GM19438 (cell line): Measurements from ENCODE around the gene RNASE1.

Source experiments
- ATAC-seq: cut with Tn5 transposase; IDR thresholded peaks from one replicate; pipeline ENCODE4 v1.9.1; 2021; ENCODE audit warnings: low read depth; ENCODE audit not compliant: unreplicated experiment

Gene RNASE1

GRCh38 chr14:20809917-20810316, 7.3 kb upstream of the RNASE1 start:
- ATAC-seq = no peak

- no peak for ATAC-seq
Observed at GRCh38 chr14:20808162-20808483, 5.5 kb upstream of the RNASE1 start.

- no peak for ATAC-seq
Observed at GRCh38 chr14:20807304-20808161, 4.9 kb upstream of the RNASE1 start.

- ATAC-seq = no peak
Observed at GRCh38 chr14:20805485-20805884, 2.8 kb upstream of the RNASE1 start.

GRCh38 chr14:20803223-20803622, 579 bp upstream of the RNASE1 start:
- ATAC-seq = no peak

GRCh38 chr14:20801726-20802125, 918 bp downstream of the RNASE1 start:
- no peak for ATAC-seq

- ATAC-seq = no peak
Observed at GRCh38 chr14:20799892-20800544, 2.6 kb downstream of the RNASE1 start.

- ATAC-seq = no peak
Observed at GRCh38 chr14:20799456-20799891, 3.2 kb downstream of the RNASE1 start.

- ATAC-seq = no peak
Observed at GRCh38 chr14:20798932-20799331, 3.7 kb downstream of the RNASE1 start.

- no peak for ATAC-seq
Observed at GRCh38 chr14:20798318-20798717, 4.3 kb downstream of the RNASE1 start.

GRCh38 chr14:20797164-20797563, 5.5 kb downstream of the RNASE1 start:
- no peak for ATAC-seq

- ATAC-seq = no peak
Observed at GRCh38 chr14:20794644-20795369, 7.8 kb downstream of the RNASE1 start.

- no peak for ATAC-seq
Observed at GRCh38 chr14:20792556-20792955, 10.1 kb downstream of the RNASE1 start.

GRCh38 chr14:20791597-20791996, 11.0 kb downstream of the RNASE1 start:
- no peak for ATAC-seq

GRCh38 chr14:20791187-20791586, 11.5 kb downstream of the RNASE1 start:
- no peak for ATAC-seq

- ATAC-seq = no peak
Observed at GRCh38 chr14:20790464-20791116, 12.1 kb downstream of the RNASE1 start.

- no peak for ATAC-seq
Observed at GRCh38 chr14:20789230-20789813, 13.3 kb downstream of the RNASE1 start.

GRCh38 chr14:20787025-20787424, 15.6 kb downstream of the RNASE1 start:
- no peak for ATAC-seq

- no peak for ATAC-seq
Observed at GRCh38 chr14:20782280-20782890, 20.3 kb downstream of the RNASE1 start.

GRCh38 chr14:20781803-20782202, 20.8 kb downstream of the RNASE1 start:
- ATAC-seq = no peak
